Measurements from ENCODE around the gene MSI2.

GRCh38 chr17:57480438-57481196, 224.3 kb downstream of the MSI2 start:
- no peak for TF ChIP-seq CTCF (IDR thresholded peaks at IDR 0.05; ENCODE audit: low read length)
- no peak for TF ChIP-seq EZH2 (IDR thresholded peaks at IDR 0.05; ENCODE audit: borderline replicate concordance, low read length)
